Neural progenitor cell (in vitro differentiated cells): ENCODE results near the gene EHMT1.

Experiments
- CTCF ChIP-seq: fragments of 200-600 bp; sonication (generic); IDR thresholded peaks from 2 replicates; pipeline ENCODE4 v1.5.1; 2017; ENCODE audit warnings: antibody characterized with exemption, mild to moderate bottlenecking
- EZH2 ChIP-seq: fragments of 200-600 bp; sonication (generic); IDR thresholded peaks from 2 replicates; pipeline ENCODE4 v1.6.1; 2017; ENCODE audit warnings: antibody characterized with exemption, mild to moderate bottlenecking, moderate library complexity
- EZH2phosphoT487 ChIP-seq: fragments of 200-600 bp; sonication (generic); IDR thresholded peaks from 2 replicates; pipeline ENCODE4 v1.6.1; 2017; ENCODE audit warnings: antibody characterized with exemption

- TF ChIP-seq CTCF (no peak), EZH2phosphoT487 (no peak), EZH2 (no peak)
Observed at GRCh38 chr9:137838576-137838975, 219.8 kb downstream of the EHMT1 start.
